Measurements from ENCODE around the gene GPAT3. TPM values are rescaled to one million over a fixed set of nuclear protein-coding genes. Genes with fewer than 3 reads are reported as not detected.
"Not testable (repeated sequence)": the region's sequence is repeated elsewhere in the genome, so short reads cannot be mapped to it uniquely, and the experiment has no call there.

Gene GPAT3
- total RNA-seq = 1 to 10 TPM; 3.8 to 8.1 (median 4.7) TPM

GRCh38 chr4:83535520-83536361 is at the start of gene GPAT3:
TSS of gene GPAT3 (plus strand) at chr4:83536108. CDS start at chr4:83536623, 515 bp downstream.
- intact Hi-C loops (cut with DNase I; ENCODE audit: low total_unique reads) = no loop called here
- H3K4me1 ChIP-seq = no peaks in the 10 kb centered on the region
- peak; percentile 74 to 75 for DNase-seq

GRCh38 chr4:83486457-83487129 is 49.3 kb upstream of the GPAT3 start:
- Histone ChIP-seq H3K27ac (peak overlapping the region in 1 of 2 donors; percentile 91), H3K27me3 (no peaks in the 10 kb centered on the region), H3K36me3 (no peaks in the 10 kb centered on the region), H3K4me3 (no peak overlapping the region), H3K4me1 (no peaks in the 10 kb centered on the region), H3K9me3 (no peaks in the 10 kb centered on the region)
- intact Hi-C loops (cut with DNase I; ENCODE audit: low total_unique reads) = no loop called here
- DNase-seq = no peak
- TF ChIP-seq POLR2A (IDR thresholded peaks at IDR 0.05) (no peak), CTCF (IDR thresholded peaks at IDR 0.05) (no peak)

More at GRCh38 chr4:83535520-83536361, at the start of gene GPAT3:
- Histone ChIP-seq H3K27ac (peak within 1 kb of the TSS; percentile 58 to 74), H3K4me3 (peak within 1 kb of the TSS; percentile 62 to 63), H3K36me3 (no peaks in the 10 kb centered on the region), H3K27me3 (no peaks in the 10 kb centered on the region), H3K9me3 (no peaks in the 10 kb centered on the region)
- TF ChIP-seq CTCF (IDR thresholded peaks at IDR 0.05) (no peak), POLR2A (IDR thresholded peaks at IDR 0.05) (peak; percentile 33 to 37)

- Histone ChIP-seq H3K36me3 (no peaks in the 10 kb centered on the region), H3K4me1 (no peaks in the 10 kb centered on the region), H3K27me3 (no peaks in the 10 kb centered on the region), H3K9me3 (no peaks in the 10 kb centered on the region), H3K4me3 (no peak overlapping the region), H3K27ac (no peak overlapping the region)
- no peak for DNase-seq
- TF ChIP-seq CTCF (IDR thresholded peaks at IDR 0.05) (no peak), POLR2A (IDR thresholded peaks at IDR 0.05) (no peak)
- intact Hi-C loops (cut with DNase I; ENCODE audit: low total_unique reads) = no loop called here
These were observed 46.1 kb upstream of the GPAT3 start for GRCh38 chr4:83489711-83490326.

GRCh38 chr4:83490876-83491450 is 44.9 kb upstream of the GPAT3 start:
- intact Hi-C loops (cut with DNase I; ENCODE audit: low total_unique reads) = no loop called here
- TF ChIP-seq CTCF (IDR thresholded peaks at IDR 0.05) = peak; percentile 38 to 57 (median 41)
- TF ChIP-seq POLR2A (IDR thresholded peaks at IDR 0.05) = no peak
- Histone ChIP-seq H3K36me3 (no peaks in the 10 kb centered on the region), H3K27me3 (no peaks in the 10 kb centered on the region), H3K4me3 (no peak overlapping the region), H3K4me1 (no peaks in the 10 kb centered on the region), H3K27ac (no peak overlapping the region), H3K9me3 (no peaks in the 10 kb centered on the region)
- no peak for DNase-seq

- H3K4me3 ChIP-seq; intact Hi-C loops (cut with DNase I; ENCODE audit: low total_unique reads); H3K36me3 ChIP-seq; H3K27ac ChIP-seq; H3K9me3 ChIP-seq; H3K27me3 ChIP-seq; H3K4me1 ChIP-seq; DNase-seq: not testable (repeated sequence)
These were observed 39.6 kb upstream of the GPAT3 start for GRCh38 chr4:83496085-83496917.

Data from uterus (tissue), 4 donors.